Pancreas (tissue), 10 donors: ENCODE results near the gene PSAPL1. TPM values are rescaled to one million over a fixed set of nuclear protein-coding genes. Genes with fewer than 3 reads are reported as not detected.

Source experiments
- ATAC-seq, 4 donors: fragments of 200-7000 bp; cut with Tn5 transposase; one replicate each; pipeline versions ENCODE4 v1.8.0 to v1.9.1; 2020; ENCODE audit warnings: mild to moderate bottlenecking in 4 of 4, moderate library complexity in 4 of 4
- DNase-seq, 6 donors: peaks; one replicate each; pipeline ENCODE4 v3.0.0-alpha.2; 2020
- FAIRE-seq: peaks from 2 replicates; lab custom pipeline; 2012; peaks lifted over from hg19 to GRCh38; lab: Jason Lieb, UNC
- H3K27ac ChIP-seq, 4 donors: fragments of 200-600 bp; sonication (generic); 1 replicate in 3 of 4; 2 replicates in 1 of 4; pipeline versions ENCODE4 v1.5.0 to v1.8.0; 2020
- H3K27me3 ChIP-seq, 4 donors: fragments of 200-600 bp; one replicate each; pipeline ENCODE4 v1.8.0; 2021
- H3K36me3 ChIP-seq, 3 donors: fragments of 200-600 bp; sonication (generic) in 1 of 3; one replicate each; pipeline versions ENCODE4 v1.5.0 to v1.8.0; 2020 to 2021
- H3K4me1 ChIP-seq, 3 donors: fragments of 200-600 bp; one replicate each; pipeline ENCODE4 v1.8.0; 2021
- H3K4me3 ChIP-seq, 4 donors: fragments of 200-600 bp; sonication (generic) in 2 of 4; one replicate each; pipeline versions ENCODE4 v1.5.0 to v1.8.0; 2020 to 2021
- H3K9me3 ChIP-seq, 4 donors: fragments of 200-600 bp; one replicate each; pipeline ENCODE4 v1.8.0; 2021
- CTCF ChIP-seq, 4 donors: fragments of 200-600 bp; sonication (generic) in 3 of 4; IDR thresholded peaks; one replicate each; pipeline versions ENCODE4 v1.5.0 to v1.8.0; 2021; ENCODE audit warnings: antibody characterized with exemption in 4 of 4
- WGBS, 2 donors: extraction: QIAGEN DNeasy Blood & Tissue Kit; methylation state at CpG; one replicate each; pipeline ENCODE4 v1.1.7; 2013; 5-methylcytosine and 5-hydroxymethylcytosine counted together
- intact Hi-C, 3 donors: fragments of 100-400 bp; cut with DNase I; formaldehyde crosslinking; loops; one replicate each; pipeline versions ENCODE4 v1.11.1 to v1.14.2; 2022
- polyA plus RNA-seq, 2 donors: library from polyadenylated mRNA; stranded (reverse); fragments of 200-250 nt; gene quantifications; one replicate each; pipeline ENCODE4 v1.2.3, GENCODE V29; 2013
- total RNA-seq, 6 donors: library from RNA; stranded (reverse); fragmentation: NEBNext Ultra II Directional in 4 of 6; extraction: Animal tissue kit (Norgen Biotek cat#: 25700) in 4 of 6; gene quantifications; one replicate each; pipeline versions ENCODE4 v1.2.1 to v1.2.4, GENCODE V29; 2021 to 2023
- donor health status: healthy with polysubstance abuse.
- donor health status: DM: no; HTN: no; CAD: no; lungs with moderate emphysema.
- donor health status: DM: no; HTN: no; CAD: no.
- donor health status: control.
- donor health status: control.
- donor health status: Bipolar disorder and iron deficiency.
- donor health status: DM: yes; HTN: yes; CAD: no.
- donor health status: DM: no; HTN: no; CAD: no.
- donor health status: DM: no; HTN: no; CAD: no.
- donor health status: DM: yes; HTN: yes; CAD: no.

PSAPL1 gene
- total and polyA plus RNA-seq, 8 donors, result 0.06 TPM; not detected in 7

GRCh38 chr4:7396186-7396910, 38.4 kb downstream of the PSAPL1 start:
- peak in 2 of 6 donors; percentile 4 to 36 for DNase-seq
- TF ChIP-seq CTCF (IDR thresholded peaks at IDR 0.05), result no peak
- no peak overlapping the region for H3K27ac ChIP-seq
- H3K27me3 ChIP-seq, result no peaks in the 10 kb centered on the region
- no peaks in the 10 kb centered on the region for H3K4me1 ChIP-seq
- intact Hi-C loops, result no loop called here
- no peak overlapping the region for H3K4me3 ChIP-seq
- H3K36me3 ChIP-seq, result no peaks in the 10 kb centered on the region
- H3K9me3 ChIP-seq, result no peaks in the 10 kb centered on the region
- no peak for FAIRE-seq
- ATAC-seq, result no peak
- WGBS, 2 donors, result 76 to 79% methylated on average over 14 of the region's 14 CpGs

GRCh38 chr4:7395645-7396044, 39.1 kb downstream of the PSAPL1 start:
- intact Hi-C loops, result no loop called here
- Histone ChIP-seq H3K4me3 (no peak overlapping the region), H3K4me1 (no peaks in the 10 kb centered on the region), H3K9me3 (no peaks in the 10 kb centered on the region), H3K27ac (no peak overlapping the region), H3K27me3 (no peaks in the 10 kb centered on the region), H3K36me3 (no peaks in the 10 kb centered on the region)
- no peak for FAIRE-seq
- DNase-seq, result peak in 2 of 6 donors; percentile 3 to 40
- 73 to 79% methylated on average over 8 of the region's 8 CpGs for WGBS, 2 donors
- ATAC-seq, result no peak
- no peak for TF ChIP-seq CTCF (IDR thresholded peaks at IDR 0.05)

GRCh38 chr4:7394681-7395451, 39.9 kb downstream of the PSAPL1 start:
- Histone ChIP-seq H3K27me3 (no peaks in the 10 kb centered on the region), H3K4me1 (no peaks in the 10 kb centered on the region), H3K9me3 (no peaks in the 10 kb centered on the region), H3K27ac (no peak overlapping the region), H3K4me3 (no peak overlapping the region), H3K36me3 (no peaks in the 10 kb centered on the region)
- WGBS, 2 donors, result 33 to 34% methylated on average over 20 to 21 of the region's 21 CpGs
- DNase-seq (peak in 2 of 6 donors; percentile 9 to 34), ATAC-seq (no peak), FAIRE-seq (no peak)
- TF ChIP-seq CTCF (IDR thresholded peaks at IDR 0.05), result no peak
- intact Hi-C loops, result no loop called here

- Histone ChIP-seq H3K9me3 (no peaks in the 10 kb centered on the region), H3K36me3 (no peaks in the 10 kb centered on the region), H3K4me3 (no peak overlapping the region), H3K27ac (no peak overlapping the region), H3K27me3 (no peaks in the 10 kb centered on the region), H3K4me1 (no peaks in the 10 kb centered on the region)
- 63 to 64% methylated on average over 29 of the region's 29 CpGs for WGBS, 2 donors
- DNase-seq (peak in 2 of 6 donors; percentile 10 to 44), ATAC-seq (no peak), FAIRE-seq (no peak)
- no peak for TF ChIP-seq CTCF (IDR thresholded peaks at IDR 0.05)
- intact Hi-C loops, result no loop called here
These were observed 40.8 kb downstream of the PSAPL1 start for GRCh38 chr4:7393601-7394575.
